CD14-positive monocyte (primary cell): ENCODE data around the gene OR9G4. TPM values are rescaled to one million over a fixed set of nuclear protein-coding genes. Genes with fewer than 3 reads are reported as not detected.

Experiments used
- DNase-seq, 3 donors: peaks; one replicate each; pipeline ENCODE4 v3.0.0-alpha.2; 2011 to 2022
- H2AFZ ChIP-seq: 2 replicates; pipeline ENCODE4 v1.6.0; 2012; ENCODE audit warnings: mild to moderate bottlenecking, low read depth, low read length, inconsistent platforms; ENCODE audit not compliant: insufficient read depth, poor library complexity, severe bottlenecking
- H3K27ac ChIP-seq, 2 donors: 1 replicate in 1 of 2; 2 replicates in 1 of 2; pipeline ENCODE4 v1.5.1; 2012 to 2013; ENCODE audit warnings: low read length in 2 of 2, control low read depth in 1 of 2, inconsistent platforms in 1 of 2, low read depth in 1 of 2, mild to moderate bottlenecking in 1 of 2
- H3K27me3 ChIP-seq, 2 donors: one replicate each; pipeline versions ENCODE4 v1.6.0 to v1.6.1; 2011 to 2013; ENCODE audit warnings: low read length in 2 of 2; ENCODE audit not compliant: control insufficient read depth in 2 of 2, insufficient read depth in 2 of 2
- H3K36me3 ChIP-seq, 2 donors: replicated peaks in 1 of 2; 1 replicate in 1 of 2; 2 replicates in 1 of 2; pipeline versions ENCODE4 v1.5.1 to v1.6.1; 2012 to 2013; ENCODE audit warnings: low read length in 2 of 2, control low read depth in 1 of 2, inconsistent platforms in 1 of 2, mild to moderate bottlenecking in 1 of 2; ENCODE audit not compliant: insufficient read depth in 2 of 2, control insufficient read depth in 1 of 2
- H3K4me1 ChIP-seq, 2 donors: 1 replicate in 1 of 2; 2 replicates in 1 of 2; pipeline versions ENCODE4 v1.5.1 to v1.6.1; 2012 to 2013; ENCODE audit warnings: low read length in 2 of 2, control low read depth in 1 of 2, inconsistent platforms in 1 of 2, mild to moderate bottlenecking in 1 of 2, moderate library complexity in 1 of 2; ENCODE audit not compliant: insufficient read depth in 2 of 2, control insufficient read depth in 1 of 2
- H3K4me2 ChIP-seq: replicated peaks from 2 replicates; pipeline ENCODE3; 2012; ENCODE audit warnings: low read length, moderate library complexity, mild to moderate bottlenecking; ENCODE audit not compliant: poor library complexity, severe bottlenecking; ENCODE audit errors: extremely low read depth
- H3K4me3 ChIP-seq, 3 experiments: fragments of 200-600 bp in 1 of 3; sonication (generic) in 1 of 3; replicated peaks in 1 of 3; 1 replicate in 2 of 3; 2 replicates in 1 of 3; pipeline ENCODE4 v1.5.1; 2011 to 2013; ENCODE audit warnings: low read length in 3 of 3, mild to moderate bottlenecking in 3 of 3, control low read depth in 2 of 3, low read depth in 2 of 3, inconsistent platforms in 1 of 3, moderate library complexity in 1 of 3
- H3K79me2 ChIP-seq: 2 replicates; pipeline ENCODE4 v1.6.0; 2012; ENCODE audit warnings: mild to moderate bottlenecking, control low read depth, inconsistent platforms, low read length, moderate library complexity; ENCODE audit not compliant: insufficient read depth
- H3K9ac ChIP-seq: 2 replicates; pipeline ENCODE4 v1.6.0; 2017; ENCODE audit warnings: low read length, mild to moderate bottlenecking; ENCODE audit not compliant: insufficient read depth, poor library complexity, severe bottlenecking
- H3K9me3 ChIP-seq, 2 donors: replicated peaks in 1 of 2; 1 replicate in 1 of 2; 2 replicates in 1 of 2; pipeline versions ENCODE4 v1.5.1 to v1.6.1; 2012 to 2013; ENCODE audit warnings: low read length in 2 of 2, control low read depth in 1 of 2; ENCODE audit not compliant: control insufficient read depth in 1 of 2, insufficient read depth in 1 of 2
- H4K20me1 ChIP-seq: 2 replicates; pipeline ENCODE4 v1.6.0; 2012; ENCODE audit warnings: mild to moderate bottlenecking, low read length, control low read depth, moderate library complexity; ENCODE audit not compliant: insufficient read depth
- H3K27ac Mint-ChIP-seq, 7 donors: one replicate each; pipeline ENCODE4 v1.8.0; 2020; ENCODE audit warnings: mild to moderate bottlenecking in 7 of 7, mixed read lengths in 7 of 7, moderate library complexity in 6 of 7, inconsistent platforms in 2 of 7
- H3K27me3 Mint-ChIP-seq, 3 donors: one replicate each; pipeline ENCODE4 v1.8.0; 2021 to 2022; ENCODE audit warnings: low read depth in 3 of 3, mild to moderate bottlenecking in 3 of 3, mixed read lengths in 3 of 3, moderate library complexity in 3 of 3, inconsistent platforms in 1 of 3
- H3K36me3 Mint-ChIP-seq, 2 donors: one replicate each; pipeline ENCODE4 v1.8.0; 2020; ENCODE audit warnings: mixed read lengths in 2 of 2, inconsistent platforms in 1 of 2, mild to moderate bottlenecking in 1 of 2
- H3K4me1 Mint-ChIP-seq: one replicate; pipeline ENCODE4 v1.8.0; 2020; ENCODE audit warnings: mild to moderate bottlenecking, mixed read lengths
- H3K4me3 Mint-ChIP-seq, 2 donors: one replicate each; pipeline ENCODE4 v1.8.0; 2020; ENCODE audit warnings: mild to moderate bottlenecking in 2 of 2, mixed read lengths in 2 of 2, moderate library complexity in 1 of 2
- H3K9me3 Mint-ChIP-seq, 7 donors: one replicate each; pipeline ENCODE4 v1.8.0; 2020 to 2022; ENCODE audit warnings: mixed read lengths in 7 of 7, mild to moderate bottlenecking in 6 of 7, moderate library complexity in 6 of 7, inconsistent platforms in 2 of 7
- CTCF ChIP-seq: fragments of 200-600 bp; IDR thresholded peaks from one replicate; pipeline ENCODE4 v1.8.0; 2022; ENCODE audit warnings: antibody characterized with exemption, mild to moderate bottlenecking
- WGBS: methylation state at CpG from one replicate; pipeline ENCODE4 v1.1.5; 2013; ENCODE audit warnings: missing lambda C conversion rate; ENCODE audit not compliant: insufficient coverage; 5-methylcytosine and 5-hydroxymethylcytosine counted together
- intact Hi-C, 2 donors: fragments of 100-400 bp; cut with micrococcal nuclease; formaldehyde crosslinking; loops; one replicate each; pipeline versions ENCODE4 v1.15.0 to v1.15.1; 2023
- polyA plus RNA-seq, 3 donors: library from polyadenylated mRNA; depleted of rRNA in 1 of 3; unstranded in 2 of 3; stranded (reverse) in 1 of 3; fragments of 300-500 nt in 2 of 3; fragments of >200 nt in 1 of 3; fragmentation: Illumina TruSeq in 2 of 3; gene quantifications; 1 replicate in 2 of 3; 2 replicates in 1 of 3; pipeline ENCODE4 v1.2.3, GENCODE V29; 2012 to 2021

The OR9G4 gene
- polyA plus RNA-seq, 3 donors, result not detected

GRCh38 chr11:56782167-56782847, 33.8 kb upstream of the OR9G4 start:
- no peak for DNase-seq
- Mint-ChIP-seq H3K36me3 (no peaks in the 10 kb centered on the region), H3K4me1 (no peaks in the 10 kb centered on the region), H3K4me3 (no peak overlapping the region), H3K27ac (no peak overlapping the region), H3K9me3 (no peaks in the 10 kb centered on the region), H3K27me3 (peaks cover 0 to 3% (median 0%) of the 10 kb centered on the region in 3 donors)
- Histone ChIP-seq H3K27ac (no peak overlapping the region), H3K4me3 (no peak overlapping the region), H3K4me2 (no peak overlapping the region), H3K9ac (no peak overlapping the region), H3K79me2 (no peaks in the 10 kb centered on the region), H2AFZ (no peak overlapping the region), H3K36me3 (no peaks in the 10 kb centered on the region), H3K9me3 (no peaks in the 10 kb centered on the region), H3K4me1 (no peaks in the 10 kb centered on the region), H3K27me3 (no peaks in the 10 kb centered on the region), H4K20me1 (no peaks in the 10 kb centered on the region)
- 76% methylated on average over 5 of the region's 10 CpGs for WGBS
- TF ChIP-seq CTCF, result no peak
- intact Hi-C loops, result no loop called here

GRCh38 chr11:56776809-56777208, 28.3 kb upstream of the OR9G4 start:
- Histone ChIP-seq H3K9ac (no peak overlapping the region), H3K4me2 (no peak overlapping the region), H2AFZ (no peak overlapping the region), H4K20me1 (no peaks in the 10 kb centered on the region), H3K36me3 (no peaks in the 10 kb centered on the region), H3K27me3 (no peaks in the 10 kb centered on the region), H3K9me3 (no peaks in the 10 kb centered on the region), H3K4me3 (no peak overlapping the region), H3K79me2 (no peaks in the 10 kb centered on the region), H3K27ac (no peak overlapping the region), H3K4me1 (no peaks in the 10 kb centered on the region)
- TF ChIP-seq CTCF, result no peak
- intact Hi-C loops, result no loop called here
- no peaks in the 10 kb centered on the region for H3K4me1 Mint-ChIP-seq
- DNase-seq, result no peak
- no peak overlapping the region for H3K4me3 Mint-ChIP-seq
- H3K9me3 Mint-ChIP-seq, result no peaks in the 10 kb centered on the region
- H3K36me3 Mint-ChIP-seq, result no peaks in the 10 kb centered on the region
- no peaks in the 10 kb centered on the region for H3K27me3 Mint-ChIP-seq
- peak overlapping the region in 1 of 7 donors; percentile 40 for H3K27ac Mint-ChIP-seq
